Skeletal muscle cell (primary cell): ENCODE data around the gene ZNF334.
A peak's percentile ranks its signal among the peaks of the same experiment; 100 is the strongest.

Experiments
- DNase-seq: peaks from one replicate; pipeline ENCODE4 v3.0.0-alpha.2; 2010; ENCODE audit warnings: low read depth
- H3K4me3 ChIP-seq: 2 replicates; pipeline ENCODE4 v1.5.1; 2011; ENCODE audit warnings: low read depth, mild to moderate bottlenecking, control low read depth, low read length, moderate library complexity

The ZNF334 gene

DNA sequence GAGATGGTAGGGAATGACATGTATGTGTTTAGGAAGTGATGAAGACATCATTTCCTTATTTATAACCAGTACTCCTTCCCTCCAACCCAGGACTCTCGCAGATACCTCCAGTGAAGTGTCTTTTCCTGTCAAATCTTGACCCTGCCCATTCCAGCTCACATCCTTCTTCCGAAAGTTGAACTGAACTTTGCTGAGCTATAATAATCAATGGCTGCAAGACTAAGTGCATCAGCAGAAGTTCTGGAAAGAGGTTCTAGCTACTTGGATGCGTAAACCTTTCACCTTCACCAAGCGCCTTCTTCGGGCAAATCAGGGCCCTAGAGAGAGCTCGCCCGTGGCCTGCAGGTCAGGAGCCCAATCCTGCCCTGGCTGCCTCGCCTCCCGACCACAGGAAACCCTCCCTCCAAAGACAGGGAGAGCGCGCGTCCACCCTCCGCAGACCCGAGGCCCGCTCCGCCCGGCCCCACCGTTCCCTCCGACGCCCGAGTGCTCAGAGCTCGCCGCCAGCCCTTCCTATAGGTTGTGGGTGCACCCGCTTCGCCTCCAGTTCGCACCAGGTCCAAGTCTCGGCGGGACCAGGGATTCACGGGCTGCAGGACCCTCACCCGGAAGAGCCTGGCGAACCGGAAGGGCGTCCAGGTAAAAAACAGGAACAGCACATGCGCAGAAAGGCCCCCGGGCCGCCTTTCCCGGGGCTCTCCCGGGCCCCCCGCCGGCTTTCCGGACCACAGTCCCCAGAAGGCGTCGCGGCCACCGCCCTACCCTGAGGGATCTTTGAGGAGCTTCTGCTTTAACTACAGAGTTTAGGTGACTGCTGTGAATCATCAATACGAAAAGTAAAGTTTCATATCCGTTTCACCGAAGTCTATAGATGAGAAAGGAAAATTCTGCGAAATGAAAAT, at the start of gene ZNF334:
ZNF334 (minus strand) TSS at position 617 of the 902 bp plus-strand sequence. CDS start 1,457 bp downstream, outside the sequence.
- DNase-seq: no peak
- H3K4me3 ChIP-seq: peak within 1 kb of the TSS; percentile 57

DNA sequence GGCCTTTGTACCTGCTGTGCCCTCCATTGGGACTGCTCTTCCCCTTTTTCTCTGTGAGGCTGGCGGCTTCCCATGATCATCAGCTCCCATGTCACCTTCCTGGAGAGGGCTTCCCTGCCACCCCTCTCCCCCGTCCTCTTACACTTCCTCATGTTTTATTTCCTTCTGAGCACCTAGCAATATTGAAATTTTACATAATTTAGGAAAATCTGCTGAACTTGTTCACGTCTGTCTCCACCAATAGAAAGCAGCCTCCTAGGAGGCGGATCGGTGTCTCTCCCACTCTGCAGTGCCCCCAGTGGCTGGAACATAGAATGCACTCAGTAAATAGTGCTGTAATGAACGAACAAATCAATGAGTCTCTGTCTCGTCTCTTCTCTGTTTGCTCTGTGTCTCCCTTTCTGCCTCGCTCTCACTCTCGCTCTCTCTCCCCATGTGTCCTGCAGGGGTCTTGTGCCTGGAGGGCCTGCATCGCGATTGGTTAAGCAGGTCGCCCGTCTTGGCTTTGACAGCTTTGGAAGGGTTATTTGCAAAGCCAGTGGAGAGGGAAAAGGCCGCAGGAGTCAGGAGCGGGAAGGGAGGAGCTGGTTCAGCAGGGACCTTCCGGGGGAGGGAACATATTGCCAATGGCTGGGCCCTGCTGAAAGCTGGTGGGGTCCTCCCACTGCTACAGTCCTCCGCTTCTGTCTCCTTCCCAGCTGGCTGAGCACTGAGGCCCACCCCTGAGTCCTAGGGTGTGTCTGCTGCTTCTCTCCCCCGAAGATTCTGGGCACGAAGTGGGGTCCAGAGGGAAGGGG, 49.2 kb upstream of the ZNF334 start:
- peak overlapping the region; percentile 25 for H3K4me3 ChIP-seq
- DNase-seq: no peak

DNA sequence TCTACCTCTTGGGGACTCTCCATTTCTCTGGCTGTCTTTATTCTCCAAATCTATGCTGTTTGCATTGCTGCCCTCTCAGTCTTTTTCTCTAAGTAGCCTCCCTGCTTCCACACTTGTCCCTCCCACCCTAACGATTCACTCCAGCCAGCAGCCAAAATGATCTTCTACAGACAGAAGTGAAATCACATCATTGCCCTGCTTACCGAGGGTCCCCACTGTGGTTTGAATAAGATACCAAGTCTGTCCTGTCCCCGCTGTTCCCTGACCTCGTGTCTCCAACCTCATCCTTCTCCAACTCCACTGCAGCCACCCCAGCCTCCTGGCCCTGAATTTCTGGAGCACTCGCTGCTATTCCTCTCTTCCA, 48.6 kb upstream of the ZNF334 start:
- DNase-seq: no peak
- no peak overlapping the region for H3K4me3 ChIP-seq

DNA sequence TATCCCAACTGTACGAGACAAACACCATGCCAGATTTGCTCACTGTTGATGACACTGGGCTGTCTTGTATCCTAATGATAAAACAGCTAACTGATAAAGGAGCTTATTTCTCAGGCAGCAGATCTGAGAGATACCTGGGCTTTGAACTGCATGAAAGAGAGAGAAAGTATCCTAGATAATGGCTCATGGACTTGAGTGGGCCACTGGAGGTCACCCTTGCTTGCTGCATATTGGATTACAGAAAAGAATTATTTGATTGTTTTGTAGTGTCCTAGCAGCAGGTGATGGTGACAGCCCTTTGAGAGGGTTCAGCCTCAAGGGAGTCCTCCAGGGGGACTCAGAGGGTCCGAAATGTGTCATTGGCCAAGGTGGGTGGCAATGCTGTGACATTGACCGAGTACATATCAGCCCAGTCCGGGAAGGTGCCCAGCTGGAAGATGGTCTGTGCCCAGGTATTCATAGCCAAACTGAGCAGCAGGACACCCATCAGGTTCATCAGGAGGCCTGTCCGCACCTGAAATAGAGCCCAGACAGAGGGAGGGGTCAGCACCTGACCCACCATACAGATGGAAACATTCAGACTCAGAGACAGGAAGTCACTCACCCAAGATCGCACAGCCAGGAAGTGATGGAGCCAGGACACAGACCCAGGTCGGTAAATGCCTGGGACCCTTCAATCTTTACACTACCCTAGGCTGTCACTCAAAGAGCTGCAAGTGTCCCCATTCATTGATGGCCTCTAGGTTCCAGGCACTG, 46.5 kb upstream of the ZNF334 start:
- no peak for DNase-seq
- no peak overlapping the region for H3K4me3 ChIP-seq

DNA sequence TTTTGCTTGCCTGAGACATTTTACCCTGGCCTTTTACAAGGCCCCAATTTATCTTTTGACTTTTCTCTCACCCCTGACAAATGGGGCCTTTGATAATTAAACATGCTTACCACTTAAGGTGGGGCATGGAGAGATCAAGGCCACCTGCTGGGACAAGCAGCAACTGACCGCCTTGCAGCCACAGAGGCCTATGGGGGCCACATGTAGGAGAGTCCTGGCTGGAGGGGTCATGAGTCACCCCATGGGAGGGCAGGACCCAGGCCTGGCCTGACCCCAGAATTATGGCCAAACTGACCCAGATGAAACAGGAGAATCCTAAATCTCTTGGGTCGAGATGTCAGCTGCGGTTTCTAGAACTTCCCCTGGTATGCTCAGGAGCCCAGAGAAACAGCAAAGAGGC, 45.6 kb upstream of the ZNF334 start:
- no peak overlapping the region for H3K4me3 ChIP-seq
- DNase-seq: no peak

DNA sequence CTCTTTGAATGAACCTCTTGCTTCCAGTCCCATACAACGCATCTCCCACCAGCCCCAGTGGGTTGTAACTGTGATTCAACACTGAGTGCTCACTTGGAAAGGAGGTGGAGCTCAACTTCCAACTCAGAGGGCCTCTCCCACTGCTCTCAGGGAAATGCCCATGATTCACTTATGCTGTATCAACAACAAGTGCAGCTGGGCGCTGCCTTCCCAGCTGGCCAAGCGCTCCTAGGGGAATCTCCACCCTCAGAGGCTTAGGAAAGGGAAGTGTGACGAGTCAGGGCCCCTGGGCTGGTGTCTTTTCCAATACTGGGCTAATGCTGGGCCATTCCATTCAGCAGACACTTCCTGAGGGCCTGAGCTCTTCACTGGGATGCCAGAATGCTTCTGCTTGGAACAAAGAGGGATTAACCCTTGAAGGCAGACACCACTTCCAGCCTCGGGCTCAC, 45.2 kb upstream of the ZNF334 start:
- DNase-seq: peak; percentile 64
- no peak overlapping the region for H3K4me3 ChIP-seq

DNA sequence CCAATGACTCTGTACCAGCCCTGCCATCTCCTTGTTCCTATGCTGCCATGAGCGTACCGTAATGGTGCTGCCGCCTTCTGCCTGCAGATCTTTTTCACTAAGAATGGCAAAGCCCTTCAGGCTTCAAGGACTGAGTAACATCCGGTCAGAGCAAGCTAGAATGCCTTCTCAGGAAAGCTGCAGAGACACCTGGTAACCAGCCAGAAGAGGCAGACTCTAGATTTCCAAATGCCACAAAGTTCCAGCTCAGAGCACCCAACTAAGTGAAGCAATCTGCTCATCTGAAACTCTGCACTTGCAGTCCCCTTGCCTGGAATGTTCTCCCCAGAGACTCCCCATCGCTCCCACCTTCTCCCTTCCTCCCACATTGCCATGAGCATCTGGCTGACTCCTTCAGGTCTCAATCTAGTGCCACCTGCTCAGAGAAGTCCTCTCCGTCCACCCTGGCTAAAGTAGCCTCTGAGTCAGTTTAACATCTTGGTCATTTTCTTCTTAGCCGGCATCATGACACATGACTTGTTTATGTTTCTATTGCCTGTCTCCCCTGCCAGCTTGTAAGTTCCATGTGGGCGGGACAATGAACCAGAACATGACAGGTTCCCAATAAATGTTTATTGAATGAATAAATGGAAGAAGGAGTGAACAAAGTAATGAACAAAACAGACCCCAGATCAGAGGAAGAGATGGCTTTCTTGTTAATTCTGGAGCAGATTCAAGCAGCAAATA, 44.0 kb upstream of the ZNF334 start:
- no peak for DNase-seq
- no peak overlapping the region for H3K4me3 ChIP-seq

DNA sequence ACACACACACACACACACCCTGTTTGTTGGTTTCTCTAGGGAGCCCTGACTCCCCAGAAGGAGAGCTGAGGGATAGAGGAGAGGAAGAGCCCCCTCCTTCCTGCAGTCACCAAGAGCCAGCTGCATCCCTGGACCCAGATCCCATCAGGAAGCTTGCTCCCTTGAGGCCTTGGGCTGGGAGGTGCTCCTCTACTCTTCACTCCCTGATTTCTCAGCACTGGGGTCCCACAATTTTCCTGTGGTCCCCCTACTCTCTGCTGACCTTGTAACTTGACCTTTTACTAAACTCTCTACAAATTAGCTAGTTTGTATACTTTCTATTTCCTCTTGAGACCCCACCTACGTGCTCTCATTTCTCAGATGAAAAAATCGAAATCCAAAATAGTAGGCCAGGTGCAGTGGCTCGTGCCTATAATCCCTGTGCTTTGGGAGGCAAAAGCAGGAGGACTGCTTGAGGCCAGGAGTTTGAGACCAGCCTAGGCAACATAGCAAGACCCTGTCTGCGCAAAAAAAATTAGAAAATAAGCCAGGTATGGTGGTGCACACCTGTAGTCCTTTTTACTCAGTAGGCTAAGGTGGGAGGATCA, 42.1 kb upstream of the ZNF334 start:
- no peak for DNase-seq
- H3K4me3 ChIP-seq: no peak overlapping the region

DNA sequence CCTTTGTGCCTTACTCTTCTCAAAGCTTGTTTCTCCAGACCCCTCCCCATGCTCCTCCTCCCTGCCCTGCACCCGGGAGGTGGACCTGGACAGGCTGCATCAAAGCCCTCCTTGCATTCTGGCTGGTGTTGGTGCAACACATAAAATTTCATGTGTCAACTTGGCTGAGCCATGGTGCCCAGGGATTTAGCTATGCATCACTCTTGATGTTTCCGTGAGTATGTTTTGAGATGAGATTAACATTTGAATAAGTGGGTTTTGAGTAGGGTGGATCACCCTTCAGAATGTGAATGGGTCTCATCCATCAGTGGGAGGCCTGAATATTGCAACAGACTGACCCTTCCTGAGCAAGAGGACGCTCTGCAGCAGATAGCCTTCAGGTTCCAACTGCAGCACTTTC, 41.5 kb upstream of the ZNF334 start:
- no peak for DNase-seq
- H3K4me3 ChIP-seq: no peak overlapping the region

DNA sequence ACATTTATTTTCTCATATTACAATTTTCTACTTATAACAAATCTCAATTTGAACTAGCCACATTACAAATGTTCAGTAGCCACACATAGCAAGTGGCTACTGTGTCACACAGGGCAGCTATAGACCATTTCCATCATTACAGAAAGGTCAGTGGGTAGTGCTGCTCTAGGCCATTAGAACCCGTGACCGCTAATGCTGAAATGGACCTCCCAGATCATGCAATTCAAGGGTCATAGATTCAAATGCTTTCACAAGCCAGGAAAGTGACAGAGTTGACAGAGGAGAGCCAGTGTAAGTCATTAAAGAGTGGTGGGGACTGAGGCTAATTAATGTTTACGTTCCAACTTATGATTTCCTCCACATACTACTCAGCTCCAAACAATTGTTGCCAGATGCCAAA, 40.6 kb upstream of the ZNF334 start:
- no peak for DNase-seq
- no peak overlapping the region for H3K4me3 ChIP-seq

DNA sequence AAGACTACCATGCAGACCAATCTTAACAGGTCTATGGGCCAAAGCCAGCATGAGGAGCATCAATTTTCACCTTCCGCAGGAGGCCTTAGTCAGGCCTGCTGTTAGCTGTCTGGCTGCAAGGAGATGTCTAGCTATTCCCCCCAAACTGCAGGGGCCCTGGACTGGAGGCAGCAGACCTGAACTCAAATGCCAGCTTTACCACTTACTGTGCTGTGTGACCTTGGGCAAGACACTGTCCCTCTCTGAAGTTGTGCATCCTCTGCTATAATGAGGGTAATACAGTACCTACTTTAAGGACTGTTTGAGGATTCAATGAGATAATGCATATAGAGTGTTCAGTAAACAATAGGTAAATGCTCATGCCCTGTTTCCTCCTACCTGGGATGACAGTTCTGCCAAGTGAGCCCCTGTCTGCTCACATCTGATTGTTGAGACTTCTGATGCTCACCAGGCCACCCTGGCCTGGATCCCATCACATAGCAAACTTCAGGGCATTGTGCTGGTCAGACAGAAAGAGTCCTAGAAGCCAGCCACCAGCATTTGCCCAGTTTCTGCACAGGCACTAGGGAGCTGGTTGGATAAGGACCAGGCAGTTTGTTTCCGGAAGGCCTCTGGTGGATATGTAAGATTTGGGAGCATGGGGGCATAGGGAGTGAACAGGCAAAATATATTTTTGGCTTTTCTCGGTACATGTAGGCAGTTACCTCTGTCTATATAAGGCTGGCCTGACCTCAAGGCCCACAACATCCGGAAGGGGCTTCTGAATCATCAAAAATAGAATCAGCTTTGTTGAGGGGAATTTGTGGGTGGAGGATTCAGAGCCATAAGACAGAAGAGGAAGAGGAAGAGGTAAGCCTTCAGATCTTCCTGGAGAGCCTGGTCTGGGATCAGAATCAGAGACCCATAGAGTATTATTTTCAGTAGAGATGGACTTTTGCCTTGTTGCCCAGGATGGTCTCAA, 39.4 kb upstream of the ZNF334 start:
- DNase-seq: no peak
- H3K4me3 ChIP-seq: no peak overlapping the region

DNA sequence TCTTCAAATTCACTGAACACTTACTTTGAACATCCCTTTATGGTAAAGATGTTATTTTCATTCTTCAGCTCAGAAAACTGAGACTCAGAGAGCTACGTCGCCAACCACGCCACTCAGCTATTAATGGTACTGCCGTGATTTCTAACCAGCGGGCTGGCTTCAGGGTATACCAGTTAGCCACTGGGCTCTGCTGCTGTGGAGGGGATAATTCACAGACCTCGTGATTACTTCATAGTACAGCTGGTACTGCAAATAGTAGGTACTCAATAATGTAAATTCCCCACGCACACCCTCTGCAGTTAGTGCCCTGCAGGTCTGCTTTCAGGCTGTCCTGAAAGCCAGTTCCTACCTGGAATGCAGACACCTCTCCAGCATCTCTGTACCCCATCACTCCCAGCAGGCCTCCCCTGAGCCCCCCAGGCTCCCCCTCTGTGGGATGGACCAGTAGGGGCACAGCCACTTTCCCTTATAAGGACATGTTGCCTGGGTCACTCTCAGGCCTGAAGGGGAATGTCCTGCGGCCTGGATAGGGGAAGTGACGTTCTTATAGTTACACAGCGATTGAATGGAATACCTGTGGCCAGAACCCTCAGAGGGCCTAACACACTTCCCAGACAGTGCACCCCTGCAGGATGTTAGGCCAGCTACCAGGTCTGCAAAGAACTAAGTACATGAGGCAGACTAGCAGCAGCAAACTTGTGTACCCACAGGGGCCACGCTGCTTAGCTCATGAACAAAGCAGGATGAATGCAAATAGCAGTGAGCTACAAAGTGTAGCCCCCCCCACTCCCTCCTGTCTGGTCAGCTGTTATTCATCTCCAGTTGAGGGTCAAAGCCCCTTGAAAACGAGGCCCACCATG, 38.4 kb upstream of the ZNF334 start:
- no peak for DNase-seq
- H3K4me3 ChIP-seq: no peak overlapping the region

DNA sequence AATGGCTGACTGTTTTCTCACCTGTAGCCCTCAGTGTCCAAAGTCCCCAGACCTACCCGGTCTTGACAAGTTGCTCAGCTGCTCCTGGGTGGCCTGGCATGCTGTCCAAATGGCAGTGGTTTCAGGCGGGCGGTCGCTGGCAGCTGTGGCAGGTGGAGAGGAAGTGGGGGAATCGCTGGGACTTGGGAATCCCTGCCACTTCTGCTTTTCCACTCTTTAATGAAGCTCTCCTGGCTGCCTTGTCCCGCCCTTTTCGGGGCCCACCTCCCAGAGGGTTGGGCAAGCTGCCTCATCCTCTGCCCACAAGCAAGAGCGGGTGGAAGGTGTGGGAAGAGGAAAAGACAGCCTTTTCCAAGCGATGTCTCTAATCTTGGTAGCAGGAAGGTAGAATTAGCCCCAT, 37.1 kb upstream of the ZNF334 start, which contains the start of gene OCSTAMP:
OCSTAMP (minus strand) TSS at position 194 of the 400 bp plus-strand sequence; CDS start at position 100, 94 bp downstream.
- H3K4me3 ChIP-seq: no peak within 1 kb of the TSS
- no peak for DNase-seq

DNA sequence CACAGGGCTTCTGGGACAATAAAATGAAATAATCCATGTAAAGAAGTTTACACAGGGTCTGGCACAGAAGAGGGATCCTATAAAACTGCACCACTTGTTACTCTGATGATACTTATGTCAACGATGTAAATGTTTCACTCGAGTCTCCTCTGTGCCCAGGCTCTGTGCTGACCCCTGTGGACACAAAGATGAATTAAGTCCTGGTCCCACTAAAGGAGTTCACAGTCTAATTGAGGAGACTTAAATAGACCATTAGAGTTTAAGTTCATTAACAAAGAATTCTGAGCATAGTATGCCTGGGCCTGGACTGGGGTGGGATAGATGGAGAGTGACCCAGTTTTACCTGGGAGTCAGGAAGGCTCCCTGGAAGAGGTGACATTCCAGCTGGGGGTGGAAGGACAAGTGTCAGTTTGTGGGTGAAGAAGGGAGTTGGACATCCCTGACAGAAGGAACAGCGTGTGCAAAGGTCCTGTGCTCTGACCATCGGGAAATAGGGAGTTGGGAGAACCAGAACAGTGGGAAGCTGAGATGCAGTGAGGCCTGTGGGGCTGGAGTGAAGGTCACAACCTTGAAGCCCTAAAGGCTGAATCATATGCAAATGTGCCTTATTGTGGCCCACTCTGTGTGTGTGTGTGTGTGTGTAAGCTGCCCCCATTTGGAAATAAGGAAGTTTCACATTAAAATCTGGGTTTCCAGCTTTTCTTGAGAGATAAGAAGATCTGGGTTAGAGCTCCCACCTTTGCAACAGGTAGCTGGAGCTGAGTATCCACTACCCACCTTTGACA, 36.0 kb upstream of the ZNF334 start:
- no peak for DNase-seq
- no peak overlapping the region for H3K4me3 ChIP-seq

DNA sequence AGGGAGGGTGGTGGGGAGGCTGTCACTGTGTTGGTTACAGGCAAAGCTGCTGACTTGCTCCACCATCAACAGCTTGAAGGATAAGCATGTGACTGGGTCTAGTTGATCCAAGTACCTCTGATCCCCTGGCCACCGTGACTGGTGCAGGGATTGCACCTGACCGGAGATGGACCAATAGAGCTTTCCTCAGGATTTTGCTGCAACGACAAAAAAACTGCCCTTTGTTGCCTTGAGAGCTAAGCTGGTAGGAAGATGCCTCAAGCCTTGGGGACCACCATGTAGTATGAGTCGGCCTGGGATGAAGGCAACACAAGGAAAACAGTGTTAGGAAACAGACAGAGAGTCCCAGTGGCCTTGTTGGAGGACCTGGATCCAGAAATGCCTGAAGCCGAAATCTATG, 35.3 kb upstream of the ZNF334 start:
- DNase-seq: no peak

DNA sequence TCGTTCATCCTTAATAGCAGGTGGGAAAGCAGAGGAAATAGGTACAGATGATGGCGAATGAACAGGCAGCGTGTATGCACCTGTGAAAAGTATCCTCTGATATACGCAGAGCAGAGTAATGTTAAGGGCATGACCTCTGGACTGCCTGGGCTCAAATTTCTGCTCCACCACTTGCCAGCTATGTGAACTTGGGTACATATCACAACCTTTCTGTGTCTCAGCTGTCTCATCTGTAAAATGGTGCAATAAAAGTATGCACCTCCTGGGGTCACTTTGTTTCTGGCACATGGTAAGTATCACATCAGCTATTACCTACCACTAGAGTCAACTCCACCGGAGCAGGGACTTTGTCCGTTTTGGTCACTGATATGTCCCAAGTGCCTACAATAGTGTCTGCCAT, 34.6 kb upstream of the ZNF334 start:
- DNase-seq: no peak
- H3K4me3 ChIP-seq: no peak overlapping the region

More for the DNA sequence above, 35.3 kb upstream of the ZNF334 start:
- no peak overlapping the region for H3K4me3 ChIP-seq
